HepG2 (cell line): ENCODE measurements around the gene HMG20B. TPM values are rescaled to one million over a fixed set of nuclear protein-coding genes. Genes with fewer than 3 reads are reported as not detected.

Source experiments
- HMG20A ChIP-seq: IDR thresholded peaks from 2 replicates; pipeline ENCODE4 v1.6.1; 2016; ENCODE audit warnings: borderline replicate concordance
- RFX3 ChIP-seq: IDR thresholded peaks from 2 replicates; pipeline ENCODE4 v1.6.1; 2016; ENCODE audit warnings: missing biosample characterization, missing genetic modification reagents
- SRSF4 ChIP-seq: fragments of 200-400 bp; formaldehyde crosslinking; IDR thresholded peaks from one replicate; pipeline ENCODE4 v1.6.1; 2018; ENCODE audit warnings: mild to moderate bottlenecking, low read depth, low read length, moderate library complexity; ENCODE audit not compliant: poor library complexity, severe bottlenecking
- TCF12 ChIP-seq, 2 experiments: fragments of 450-650 bp in 1 of 2; sonication (generic) in 1 of 2; formaldehyde crosslinking in 1 of 2; IDR thresholded peaks; 2 replicates each; pipeline versions ENCODE4 v1.6.1 to v1.8.0; 2017 to 2022; ENCODE audit warnings: antibody characterized with exemption in 1 of 2, mild to moderate bottlenecking in 1 of 2, missing genetic modification reagents in 1 of 2, moderate library complexity in 1 of 2
- polyA plus RNA-seq, 8 experiments: library from polyadenylated mRNA; depleted of rRNA in 3 of 8; stranded (reverse) in 7 of 8; unstranded in 1 of 8; fragments of >200 nt; fragmentation: Illumina TruSeq in 4 of 8; extraction: Trizol in 4 of 8; gene quantifications; 2 replicates each; pipeline versions ENCODE4 v1.2.1 to v1.2.3, GENCODE V29; 2011 to 2016; ENCODE audit warnings: low read depth in 4 of 8, missing spikeins in 1 of 8, mixed read lengths in 1 of 8; ENCODE audit not compliant: insufficient read depth in 1 of 8
- total RNA-seq, 5 experiments: library from RNA; depleted of rRNA; stranded (reverse); fragments of >200 nt; fragmentation: Illumina TruSeq; extraction: Trizol; gene quantifications; 2 replicates each; pipeline ENCODE4 v1.2.3, GENCODE V29; 2016; ENCODE audit warnings: low read depth in 1 of 5
- TF ChIP-seq, protein P1 (sequence below): sonication (generic); formaldehyde crosslinking; IDR thresholded peaks from 2 replicates; pipeline ENCODE4 v1.4.0; 2020; ENCODE audit warnings: mild to moderate bottlenecking, missing genetic modification reagents
- TF ChIP-seq, protein P2 (sequence below): sonication (generic); formaldehyde crosslinking; IDR thresholded peaks from 2 replicates; pipeline ENCODE4 v1.5.0; 2020; ENCODE audit warnings: missing genetic modification reagents
- TF ChIP-seq, protein P3 (sequence below): sonication (generic); formaldehyde crosslinking; IDR thresholded peaks from 2 replicates; pipeline ENCODE4 v1.4.0; 2020; ENCODE audit warnings: mild to moderate bottlenecking, missing genetic modification reagents
- TF ChIP-seq, protein P4 (sequence below): sonication (generic); formaldehyde crosslinking; IDR thresholded peaks from 2 replicates; pipeline ENCODE4 v1.5.0; 2020; ENCODE audit warnings: mild to moderate bottlenecking, missing genetic modification reagents, moderate library complexity

HMG20B gene
- total and polyA plus RNA-seq, 2 of the 13 experiments (the other 11 are each of a cell fraction or from before 2014, with no cell fraction given) = 23.9 to 29.2 TPM

DNA sequence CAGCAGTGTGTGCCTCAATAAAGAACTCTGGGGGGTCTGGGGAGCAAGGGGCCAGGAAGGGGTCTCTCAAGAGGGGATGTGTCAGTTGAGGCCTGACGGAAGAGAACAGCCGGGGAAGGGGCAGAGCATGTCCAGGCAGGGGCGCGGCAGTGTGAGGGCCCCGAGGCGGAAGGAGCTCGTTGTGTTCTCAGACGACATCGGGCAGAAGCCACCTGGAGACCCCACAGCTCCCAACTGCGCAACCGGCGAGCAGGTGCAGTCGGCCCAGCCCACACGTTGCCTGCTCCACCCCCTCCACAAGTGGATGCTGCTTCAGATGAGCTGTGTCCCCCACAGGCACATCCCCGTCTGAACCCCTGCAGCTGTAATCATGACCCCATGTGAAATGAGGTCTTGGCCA is 48.9 kb downstream of the HMG20B start (continued):
- TF ChIP-seq, protein P1, sequence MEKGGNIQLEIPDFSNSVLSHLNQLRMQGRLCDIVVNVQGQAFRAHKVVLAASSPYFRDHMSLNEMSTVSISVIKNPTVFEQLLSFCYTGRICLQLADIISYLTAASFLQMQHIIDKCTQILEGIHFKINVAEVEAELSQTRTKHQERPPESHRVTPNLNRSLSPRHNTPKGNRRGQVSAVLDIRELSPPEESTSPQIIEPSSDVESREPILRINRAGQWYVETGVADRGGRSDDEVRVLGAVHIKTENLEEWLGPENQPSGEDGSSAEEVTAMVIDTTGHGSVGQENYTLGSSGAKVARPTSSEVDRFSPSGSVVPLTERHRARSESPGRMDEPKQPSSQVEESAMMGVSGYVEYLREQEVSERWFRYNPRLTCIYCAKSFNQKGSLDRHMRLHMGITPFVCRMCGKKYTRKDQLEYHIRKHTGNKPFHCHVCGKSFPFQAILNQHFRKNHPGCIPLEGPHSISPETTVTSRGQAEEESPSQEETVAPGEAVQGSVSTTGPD (CRISPR knock-in tag) = no peak
- TF ChIP-seq, protein P2, sequence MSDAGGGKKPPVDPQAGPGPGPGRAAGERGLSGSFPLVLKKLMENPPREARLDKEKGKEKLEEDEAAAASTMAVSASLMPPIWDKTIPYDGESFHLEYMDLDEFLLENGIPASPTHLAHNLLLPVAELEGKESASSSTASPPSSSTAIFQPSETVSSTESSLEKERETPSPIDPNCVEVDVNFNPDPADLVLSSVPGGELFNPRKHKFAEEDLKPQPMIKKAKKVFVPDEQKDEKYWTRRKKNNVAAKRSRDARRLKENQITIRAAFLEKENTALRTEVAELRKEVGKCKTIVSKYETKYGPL (CRISPR knock-in tag) = no peak
- TF ChIP-seq TCF12 (IDR thresholded peaks at IDR 0.05) (no peak), TCF12 (CRISPR knock-in tag; IDR thresholded peaks at IDR 0.05) (no peak), RFX3 (CRISPR knock-in tag) (no peak), HMG20A (CRISPR knock-in tag) (no peak), SRSF4 (no peak)
- TF ChIP-seq, protein P3, sequence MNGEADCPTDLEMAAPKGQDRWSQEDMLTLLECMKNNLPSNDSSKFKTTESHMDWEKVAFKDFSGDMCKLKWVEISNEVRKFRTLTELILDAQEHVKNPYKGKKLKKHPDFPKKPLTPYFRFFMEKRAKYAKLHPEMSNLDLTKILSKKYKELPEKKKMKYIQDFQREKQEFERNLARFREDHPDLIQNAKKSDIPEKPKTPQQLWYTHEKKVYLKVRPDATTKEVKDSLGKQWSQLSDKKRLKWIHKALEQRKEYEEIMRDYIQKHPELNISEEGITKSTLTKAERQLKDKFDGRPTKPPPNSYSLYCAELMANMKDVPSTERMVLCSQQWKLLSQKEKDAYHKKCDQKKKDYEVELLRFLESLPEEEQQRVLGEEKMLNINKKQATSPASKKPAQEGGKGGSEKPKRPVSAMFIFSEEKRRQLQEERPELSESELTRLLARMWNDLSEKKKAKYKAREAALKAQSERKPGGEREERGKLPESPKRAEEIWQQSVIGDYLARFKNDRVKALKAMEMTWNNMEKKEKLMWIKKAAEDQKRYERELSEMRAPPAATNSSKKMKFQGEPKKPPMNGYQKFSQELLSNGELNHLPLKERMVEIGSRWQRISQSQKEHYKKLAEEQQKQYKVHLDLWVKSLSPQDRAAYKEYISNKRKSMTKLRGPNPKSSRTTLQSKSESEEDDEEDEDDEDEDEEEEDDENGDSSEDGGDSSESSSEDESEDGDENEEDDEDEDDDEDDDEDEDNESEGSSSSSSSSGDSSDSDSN (CRISPR knock-in tag) = no peak
- TF ChIP-seq, protein P4, sequence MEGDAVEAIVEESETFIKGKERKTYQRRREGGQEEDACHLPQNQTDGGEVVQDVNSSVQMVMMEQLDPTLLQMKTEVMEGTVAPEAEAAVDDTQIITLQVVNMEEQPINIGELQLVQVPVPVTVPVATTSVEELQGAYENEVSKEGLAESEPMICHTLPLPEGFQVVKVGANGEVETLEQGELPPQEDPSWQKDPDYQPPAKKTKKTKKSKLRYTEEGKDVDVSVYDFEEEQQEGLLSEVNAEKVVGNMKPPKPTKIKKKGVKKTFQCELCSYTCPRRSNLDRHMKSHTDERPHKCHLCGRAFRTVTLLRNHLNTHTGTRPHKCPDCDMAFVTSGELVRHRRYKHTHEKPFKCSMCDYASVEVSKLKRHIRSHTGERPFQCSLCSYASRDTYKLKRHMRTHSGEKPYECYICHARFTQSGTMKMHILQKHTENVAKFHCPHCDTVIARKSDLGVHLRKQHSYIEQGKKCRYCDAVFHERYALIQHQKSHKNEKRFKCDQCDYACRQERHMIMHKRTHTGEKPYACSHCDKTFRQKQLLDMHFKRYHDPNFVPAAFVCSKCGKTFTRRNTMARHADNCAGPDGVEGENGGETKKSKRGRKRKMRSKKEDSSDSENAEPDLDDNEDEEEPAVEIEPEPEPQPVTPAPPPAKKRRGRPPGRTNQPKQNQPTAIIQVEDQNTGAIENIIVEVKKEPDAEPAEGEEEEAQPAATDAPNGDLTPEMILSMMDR (CRISPR knock-in tag) = no peak
